Gastroesophageal sphincter (tissue), 4 donors: ENCODE measurements around the gene CFAP74. TPM values are rescaled to one million over a fixed set of nuclear protein-coding genes. Genes with fewer than 3 reads are reported as not detected.
A peak's percentile ranks its signal among the peaks of the same experiment; 100 is the strongest.

ENCODE experiments used
- ATAC-seq: fragments of 150-250 bp; one replicate; pipeline ENCODE4 v1.9.1; 2016; ENCODE audit warnings: mild to moderate bottlenecking, moderate library complexity
- H3K27ac ChIP-seq, 4 donors: fragments of 200-600 bp; sonication (generic) in 3 of 4; 1 replicate in 3 of 4; 2 replicates in 1 of 4; pipeline ENCODE4 v1.5.1; 2016 to 2019
- H3K27me3 ChIP-seq: fragments of 200-600 bp; sonication (generic); one replicate; pipeline ENCODE4 v1.5.1; 2019
- H3K36me3 ChIP-seq, 2 donors: fragments of 200-600 bp; sonication (generic); one replicate each; pipeline ENCODE4 v1.5.1; 2019; ENCODE audit warnings: control low read depth in 1 of 2
- H3K4me1 ChIP-seq, 3 donors: fragments of 200-600 bp; sonication (generic); 1 replicate in 2 of 3; 2 replicates in 1 of 3; pipeline ENCODE4 v1.5.1; 2016 to 2019; ENCODE audit warnings: control low read depth in 2 of 3
- H3K4me3 ChIP-seq, 2 donors: fragments of 200-600 bp; sonication (generic); one replicate each; pipeline ENCODE4 v1.5.1; 2019; ENCODE audit warnings: mild to moderate bottlenecking in 1 of 2, moderate library complexity in 1 of 2
- H3K9me3 ChIP-seq, 3 donors: fragments of 200-600 bp; sonication (generic); one replicate each; pipeline ENCODE4 v1.5.1; 2017 to 2019; ENCODE audit warnings: control low read depth in 2 of 3
- EP300 ChIP-seq: sonication (generic); formaldehyde crosslinking; IDR thresholded peaks from one replicate; pipeline ENCODE4 v1.6.1; 2017; ENCODE audit warnings: antibody characterized with exemption, mild to moderate bottlenecking
- POLR2A ChIP-seq, 2 donors: fragments of 450-650 bp; IDR thresholded peaks; one replicate each; pipeline ENCODE4 v1.6.1; 2017; ENCODE audit warnings: antibody characterized with exemption in 2 of 2, mild to moderate bottlenecking in 2 of 2, moderate library complexity in 1 of 2
- POLR2AphosphoS5 ChIP-seq: sonication (generic); formaldehyde crosslinking; IDR thresholded peaks from one replicate; pipeline ENCODE4 v1.6.1; 2017; ENCODE audit warnings: antibody characterized with exemption
- WGBS, 2 donors: methylation state at CpG; one replicate each; pipeline ENCODE4 v1.1.5; 2018; ENCODE audit warnings: low coverage in 1 of 2; 5-methylcytosine and 5-hydroxymethylcytosine counted together
- total RNA-seq, 4 donors: library from RNA; depleted of rRNA; stranded (reverse); fragments of >200 nt; gene quantifications; one replicate each; pipeline ENCODE4 v1.1.0, GENCODE V29; 2016
- TF ChIP-seq, protein P1 (sequence below), 4 experiments: fragments of 200-600 bp in 2 of 4; fragments of 450-650 bp in 2 of 4; sonication (generic) in 1 of 4; IDR thresholded peaks; one replicate each; pipeline ENCODE4 v1.5.1; 2017 to 2019; ENCODE audit warnings: antibody characterized with exemption in 4 of 4, mild to moderate bottlenecking in 2 of 4, moderate library complexity in 2 of 4

Gene CFAP74
- total RNA-seq, 4 donors from 2014 or later = 0.12 TPM; not detected in 3

DNA sequence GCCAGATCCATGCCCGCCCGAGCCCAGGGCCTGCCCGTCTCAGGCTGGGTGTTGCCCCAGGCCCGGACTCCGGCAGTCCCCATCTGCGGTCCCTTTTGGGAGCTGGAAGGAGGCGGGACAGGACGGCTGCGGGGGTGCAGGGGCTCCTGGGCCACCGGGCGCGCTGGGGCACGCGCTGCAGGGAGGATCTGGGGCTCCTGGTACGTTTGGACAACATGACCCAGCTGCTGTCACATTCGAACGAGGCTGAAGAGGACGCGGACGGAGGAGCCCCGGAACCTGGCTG is 95.1 kb downstream of the CFAP74 start:
- H3K36me3 ChIP-seq = no peaks in the 10 kb centered on the region
- peaks cover 0 to 36% (median 9%) of the 10 kb centered on the region in 3 donors for H3K4me1 ChIP-seq
- H3K9me3 ChIP-seq = no peaks in the 10 kb centered on the region
- TF ChIP-seq POLR2A (IDR thresholded peaks at IDR 0.05) = no peak
- TF ChIP-seq, protein P1, sequence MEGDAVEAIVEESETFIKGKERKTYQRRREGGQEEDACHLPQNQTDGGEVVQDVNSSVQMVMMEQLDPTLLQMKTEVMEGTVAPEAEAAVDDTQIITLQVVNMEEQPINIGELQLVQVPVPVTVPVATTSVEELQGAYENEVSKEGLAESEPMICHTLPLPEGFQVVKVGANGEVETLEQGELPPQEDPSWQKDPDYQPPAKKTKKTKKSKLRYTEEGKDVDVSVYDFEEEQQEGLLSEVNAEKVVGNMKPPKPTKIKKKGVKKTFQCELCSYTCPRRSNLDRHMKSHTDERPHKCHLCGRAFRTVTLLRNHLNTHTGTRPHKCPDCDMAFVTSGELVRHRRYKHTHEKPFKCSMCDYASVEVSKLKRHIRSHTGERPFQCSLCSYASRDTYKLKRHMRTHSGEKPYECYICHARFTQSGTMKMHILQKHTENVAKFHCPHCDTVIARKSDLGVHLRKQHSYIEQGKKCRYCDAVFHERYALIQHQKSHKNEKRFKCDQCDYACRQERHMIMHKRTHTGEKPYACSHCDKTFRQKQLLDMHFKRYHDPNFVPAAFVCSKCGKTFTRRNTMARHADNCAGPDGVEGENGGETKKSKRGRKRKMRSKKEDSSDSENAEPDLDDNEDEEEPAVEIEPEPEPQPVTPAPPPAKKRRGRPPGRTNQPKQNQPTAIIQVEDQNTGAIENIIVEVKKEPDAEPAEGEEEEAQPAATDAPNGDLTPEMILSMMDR (IDR thresholded peaks at IDR 0.05) = no peak
- TF ChIP-seq EP300 = no peak
- TF ChIP-seq POLR2AphosphoS5 = no peak
- ATAC-seq = peak; percentile 26
- no peaks in the 10 kb centered on the region for H3K27me3 ChIP-seq
- peak overlapping the region; percentile 40 to 83 for H3K4me3 ChIP-seq
- H3K27ac ChIP-seq = peak overlapping the region; percentile 49 to 96 (median 90)
- no CpG with 5 or more reads among the region's 21 CpGs for WGBS, 2 donors

- TF ChIP-seq POLR2AphosphoS5 (no peak), POLR2A (IDR thresholded peaks at IDR 0.05) (no peak), EP300 (no peak)
- TF ChIP-seq, protein P1 (IDR thresholded peaks at IDR 0.05) = no peak
- ATAC-seq = no peak
- H3K27me3 ChIP-seq = no peaks in the 10 kb centered on the region
- no peaks in the 10 kb centered on the region for H3K9me3 ChIP-seq
- no CpG with 5 or more reads among the region's 8 CpGs for WGBS, 2 donors
- H3K4me3 ChIP-seq = no peak overlapping the region
- H3K4me1 ChIP-seq = peaks cover 0 to 36% (median 9%) of the 10 kb centered on the region in 3 donors
- H3K36me3 ChIP-seq = no peaks in the 10 kb centered on the region
- peak overlapping the region in 1 of 4 donors; percentile 41 for H3K27ac ChIP-seq
These were observed 96.4 kb downstream of the CFAP74 start for GRCh38 chr1:1907098-1907736.

DNA sequence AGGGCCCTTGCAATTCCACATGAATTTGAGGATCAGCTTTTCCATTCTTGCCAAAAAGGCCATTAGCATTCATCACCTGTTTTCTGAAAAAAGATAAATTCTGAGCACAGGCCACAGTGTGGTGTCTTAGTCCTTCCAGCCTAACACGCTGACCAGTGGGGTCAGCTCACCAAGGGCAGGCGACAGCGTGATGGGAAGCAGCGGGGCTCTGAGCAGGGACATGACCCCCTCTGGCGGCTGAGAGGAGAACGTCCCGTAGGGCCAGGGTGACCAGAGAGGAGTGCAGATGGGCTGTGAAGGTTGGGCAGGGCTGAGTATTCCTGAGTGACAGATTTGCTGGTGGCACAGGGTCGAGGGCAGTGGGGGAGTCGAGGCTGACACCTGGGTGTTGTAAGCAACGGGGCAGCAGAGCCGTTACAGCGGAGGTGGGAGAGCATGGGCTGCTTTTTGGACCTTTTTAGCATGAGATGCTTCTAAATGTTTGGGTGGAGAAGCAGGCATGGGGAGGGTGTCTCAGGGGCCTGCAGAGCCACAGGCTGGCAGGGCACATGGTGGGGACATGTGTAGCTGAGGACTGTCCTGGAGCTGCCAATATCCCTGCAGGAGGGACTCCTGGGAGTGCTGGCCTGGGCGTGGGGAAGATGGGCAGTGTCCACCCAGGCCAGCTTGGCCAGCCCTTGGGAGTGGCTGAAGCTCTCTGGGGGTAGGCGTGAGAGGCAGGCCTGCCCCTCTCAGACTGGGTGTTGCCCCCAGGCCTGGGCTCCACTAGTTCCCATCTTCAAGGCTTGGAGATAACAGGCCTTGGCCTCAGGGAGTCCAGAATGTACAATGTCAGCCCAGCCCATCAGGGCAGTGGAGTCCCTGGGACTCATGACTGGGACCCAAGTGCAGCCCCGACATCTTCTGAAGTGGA is 97.1 kb downstream of the CFAP74 start:
- peak; percentile 68 for ATAC-seq
- Histone ChIP-seq H3K27ac (peak overlapping the region in 3 of 4 donors; percentile 6 to 41 (median 38)), H3K4me3 (no peak overlapping the region), H3K36me3 (no peaks in the 10 kb centered on the region), H3K4me1 (peaks cover 0 to 36% (median 9%) of the 10 kb centered on the region in 3 donors), H3K27me3 (no peaks in the 10 kb centered on the region), H3K9me3 (no peaks in the 10 kb centered on the region)
- WGBS, 2 donors = 0 to 12% methylated on average over 1 to 3 of the region's 15 CpGs
- TF ChIP-seq POLR2AphosphoS5 (peak; percentile 58), EP300 (no peak)
- TF ChIP-seq, protein P1 (IDR thresholded peaks at IDR 0.05) = peak in 3 of 4 experiments; percentile 89 to 95 (median 93)

DNA sequence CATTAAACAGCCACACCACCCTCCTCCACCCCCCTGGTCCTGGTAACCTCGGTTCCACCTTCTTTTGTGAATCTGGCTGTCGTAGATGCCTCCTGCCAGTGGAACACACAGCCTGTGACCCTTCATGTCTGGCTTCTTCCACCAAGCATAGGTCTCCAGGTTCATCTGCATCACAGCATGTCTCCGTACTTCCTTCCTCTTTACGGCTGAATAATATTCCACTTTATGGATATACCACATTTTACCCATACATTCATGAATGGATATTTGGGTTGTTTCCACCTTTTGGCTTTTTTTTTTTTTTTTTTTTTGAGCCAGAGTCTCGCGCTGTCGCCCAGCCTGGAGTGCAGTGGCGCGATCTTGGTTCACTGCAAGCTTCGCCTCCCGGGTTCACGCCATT is 100.4 kb downstream of the CFAP74 start:
- Histone ChIP-seq H3K4me1 (peaks cover 0 to 24% (median 6%) of the 10 kb centered on the region in 3 donors), H3K27ac (no peak overlapping the region), H3K27me3 (peaks cover 10% of the 10 kb centered on the region), H3K9me3 (no peaks in the 10 kb centered on the region), H3K4me3 (no peak overlapping the region), H3K36me3 (no peaks in the 10 kb centered on the region)
- TF ChIP-seq, protein P1 (IDR thresholded peaks at IDR 0.05) = no peak
- TF ChIP-seq EP300 (no peak), POLR2A (IDR thresholded peaks at IDR 0.05) (no peak), POLR2AphosphoS5 (no peak)
- WGBS, 2 donors = 90 to 100% methylated on average over 4 to 9 of the region's 12 CpGs
- ATAC-seq = no peak
